ENCODE measurements around the gene UGT1A6.
"Not testable (repeated sequence)": the region's sequence is repeated elsewhere in the genome, so short reads cannot be mapped to it uniquely, and the experiment has no call there.

UGT1A6 gene

GRCh38 chr2:233692648-233693047 lies at the start of gene UGT1A6:
Gene UGT1A6, plus strand, starts transcription at chr2:233692890. Its CDS starts 115 bp downstream, at chr2:233693005.
- H3K9me3 ChIP-seq (ENCODE audit: insufficient read depth, low read length) = no peaks in the 10 kb centered on the region
- H3K4me1 ChIP-seq (ENCODE audit: low read length) = no peaks in the 10 kb centered on the region
- H3K27ac ChIP-seq (ENCODE audit: low read length) = no peak within 1 kb of the TSS
- no peaks in the 10 kb centered on the region for H3K79me2 ChIP-seq (ENCODE audit: low read length)
- H3K27me3 ChIP-seq (ENCODE audit: low read depth, low read length) = no peaks in the 10 kb centered on the region
- no peak within 1 kb of the TSS for H3K4me3 ChIP-seq (ENCODE audit: low read length)
- no peak within 1 kb of the TSS for H3K9ac ChIP-seq (ENCODE audit: low read length)
- TF ChIP-seq, protein P1, sequence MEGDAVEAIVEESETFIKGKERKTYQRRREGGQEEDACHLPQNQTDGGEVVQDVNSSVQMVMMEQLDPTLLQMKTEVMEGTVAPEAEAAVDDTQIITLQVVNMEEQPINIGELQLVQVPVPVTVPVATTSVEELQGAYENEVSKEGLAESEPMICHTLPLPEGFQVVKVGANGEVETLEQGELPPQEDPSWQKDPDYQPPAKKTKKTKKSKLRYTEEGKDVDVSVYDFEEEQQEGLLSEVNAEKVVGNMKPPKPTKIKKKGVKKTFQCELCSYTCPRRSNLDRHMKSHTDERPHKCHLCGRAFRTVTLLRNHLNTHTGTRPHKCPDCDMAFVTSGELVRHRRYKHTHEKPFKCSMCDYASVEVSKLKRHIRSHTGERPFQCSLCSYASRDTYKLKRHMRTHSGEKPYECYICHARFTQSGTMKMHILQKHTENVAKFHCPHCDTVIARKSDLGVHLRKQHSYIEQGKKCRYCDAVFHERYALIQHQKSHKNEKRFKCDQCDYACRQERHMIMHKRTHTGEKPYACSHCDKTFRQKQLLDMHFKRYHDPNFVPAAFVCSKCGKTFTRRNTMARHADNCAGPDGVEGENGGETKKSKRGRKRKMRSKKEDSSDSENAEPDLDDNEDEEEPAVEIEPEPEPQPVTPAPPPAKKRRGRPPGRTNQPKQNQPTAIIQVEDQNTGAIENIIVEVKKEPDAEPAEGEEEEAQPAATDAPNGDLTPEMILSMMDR (IDR thresholded peaks at IDR 0.05; ENCODE audit: low read depth, low read length) = no peak
- TF ChIP-seq EZH2phosphoT487 (IDR thresholded peaks at IDR 0.05; ENCODE audit: low read depth) = no peak
- no peaks in the 10 kb centered on the region for H3K36me3 ChIP-seq (replicated peaks; ENCODE audit: low read depth, low read length)
- H2AFZ ChIP-seq (ENCODE audit: low read depth, low read length) = no peak within 1 kb of the TSS
- no peaks in the 10 kb centered on the region for H4K20me1 ChIP-seq (ENCODE audit: insufficient read depth, low read length)
- H3K4me2 ChIP-seq (ENCODE audit: low read length) = no peak within 1 kb of the TSS

GRCh38 chr2:233643128-233643527 lies 49.6 kb upstream of the UGT1A6 start:
- Histone ChIP-seq H3K4me1 (ENCODE audit: low read length) (no peaks in the 10 kb centered on the region), H3K27ac (ENCODE audit: low read length) (no peak overlapping the region), H3K9me3 (ENCODE audit: insufficient read depth, low read length) (no peaks in the 10 kb centered on the region), H2AFZ (ENCODE audit: low read depth, low read length) (no peak overlapping the region), H3K36me3 (replicated peaks; ENCODE audit: low read depth, low read length) (no peaks in the 10 kb centered on the region), H3K27me3 (ENCODE audit: low read depth, low read length) (no peaks in the 10 kb centered on the region), H3K9ac (ENCODE audit: low read length) (no peak overlapping the region), H3K4me2 (ENCODE audit: low read length) (no peak overlapping the region), H4K20me1 (ENCODE audit: insufficient read depth, low read length) (no peaks in the 10 kb centered on the region), H3K4me3 (ENCODE audit: low read length) (no peak overlapping the region), H3K79me2 (ENCODE audit: low read length) (no peaks in the 10 kb centered on the region)
- no peak for TF ChIP-seq EZH2phosphoT487 (IDR thresholded peaks at IDR 0.05; ENCODE audit: low read depth)
- TF ChIP-seq, protein P1 (IDR thresholded peaks at IDR 0.05; ENCODE audit: low read depth, low read length) = 0 out of 2 replicates have a peak, but pooled peaks have one; percentile 8

GRCh38 chr2:233646033-233646432 lies 46.7 kb upstream of the UGT1A6 start:
- not testable (repeated sequence) for H3K27me3 ChIP-seq (ENCODE audit: low read depth, low read length); H3K9ac ChIP-seq (ENCODE audit: low read length); H3K79me2 ChIP-seq (ENCODE audit: low read length); H3K4me2 ChIP-seq (ENCODE audit: low read length); H3K4me3 ChIP-seq (ENCODE audit: low read length); H3K4me1 ChIP-seq (ENCODE audit: low read length); H3K36me3 ChIP-seq (replicated peaks; ENCODE audit: low read depth, low read length); H3K9me3 ChIP-seq (ENCODE audit: insufficient read depth, low read length); H3K27ac ChIP-seq (ENCODE audit: low read length); H2AFZ ChIP-seq (ENCODE audit: low read depth, low read length); H4K20me1 ChIP-seq (ENCODE audit: insufficient read depth, low read length)

DNA sequence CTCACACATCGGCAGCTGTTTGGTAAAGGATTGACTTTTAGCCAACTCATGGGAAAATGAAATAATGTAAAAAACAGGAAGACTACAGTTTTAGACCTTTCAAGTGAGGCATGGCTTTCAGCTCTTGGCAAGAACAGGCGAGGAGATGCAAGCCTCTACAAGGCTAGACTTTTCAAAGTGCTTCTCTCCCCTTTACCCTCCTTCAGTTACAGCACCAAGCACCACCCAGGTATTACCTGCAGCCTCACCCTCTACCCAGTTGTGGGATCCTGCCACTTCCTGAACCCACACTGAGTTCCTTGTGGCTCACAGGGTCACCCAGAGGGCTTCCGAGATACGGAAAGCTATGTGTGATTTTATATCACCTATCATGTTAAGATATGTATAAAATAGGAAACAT lies 41.7 kb upstream of the UGT1A6 start:
- no peak overlapping the region for H3K9ac ChIP-seq (ENCODE audit: low read length)
- no peak overlapping the region for H3K4me3 ChIP-seq (ENCODE audit: low read length)
- no peaks in the 10 kb centered on the region for H3K9me3 ChIP-seq (ENCODE audit: insufficient read depth, low read length)
- no peaks in the 10 kb centered on the region for H3K79me2 ChIP-seq (ENCODE audit: low read length)
- no peak for TF ChIP-seq EZH2phosphoT487 (IDR thresholded peaks at IDR 0.05; ENCODE audit: low read depth)
- TF ChIP-seq, protein P1 (IDR thresholded peaks at IDR 0.05; ENCODE audit: low read depth, low read length) = no peak
- H3K36me3 ChIP-seq (replicated peaks; ENCODE audit: low read depth, low read length) = no peaks in the 10 kb centered on the region
- H3K27ac ChIP-seq (ENCODE audit: low read length) = no peak overlapping the region
- H3K27me3 ChIP-seq (ENCODE audit: low read depth, low read length) = no peaks in the 10 kb centered on the region
- H2AFZ ChIP-seq (ENCODE audit: low read depth, low read length) = no peak overlapping the region
- H4K20me1 ChIP-seq (ENCODE audit: insufficient read depth, low read length) = no peaks in the 10 kb centered on the region
- H3K4me2 ChIP-seq (ENCODE audit: low read length) = no peak overlapping the region
- no peaks in the 10 kb centered on the region for H3K4me1 ChIP-seq (ENCODE audit: low read length)

DNA sequence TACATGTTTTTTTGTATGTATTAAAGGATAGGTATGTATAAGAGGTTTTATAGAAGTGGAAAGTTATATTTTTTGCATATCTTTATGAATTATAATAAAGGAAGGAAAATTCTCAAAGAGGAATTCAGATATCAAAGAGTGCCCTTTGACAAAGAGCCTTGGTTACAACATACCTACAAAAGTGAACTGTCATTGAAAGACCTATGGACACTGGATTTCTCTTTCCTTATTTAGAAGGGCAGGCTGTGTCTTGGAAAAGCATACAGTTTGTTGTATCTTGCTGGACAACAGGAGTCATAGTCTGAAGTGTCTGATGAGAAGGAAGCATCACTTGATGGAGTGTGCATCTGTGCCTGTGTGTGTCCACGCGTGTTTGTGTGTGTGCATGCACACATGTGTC lies 41.3 kb upstream of the UGT1A6 start:
- no peaks in the 10 kb centered on the region for H3K9me3 ChIP-seq (ENCODE audit: insufficient read depth, low read length)
- H3K79me2 ChIP-seq (ENCODE audit: low read length) = no peaks in the 10 kb centered on the region
- H3K27ac ChIP-seq (ENCODE audit: low read length) = no peak overlapping the region
- no peak overlapping the region for H3K4me2 ChIP-seq (ENCODE audit: low read length)
- H3K4me1 ChIP-seq (ENCODE audit: low read length) = no peaks in the 10 kb centered on the region
- no peak overlapping the region for H2AFZ ChIP-seq (ENCODE audit: low read depth, low read length)
- no peak for TF ChIP-seq EZH2phosphoT487 (IDR thresholded peaks at IDR 0.05; ENCODE audit: low read depth)
- TF ChIP-seq, protein P1 (IDR thresholded peaks at IDR 0.05; ENCODE audit: low read depth, low read length) = no peak
- H3K36me3 ChIP-seq (replicated peaks; ENCODE audit: low read depth, low read length) = no peaks in the 10 kb centered on the region
- no peaks in the 10 kb centered on the region for H4K20me1 ChIP-seq (ENCODE audit: insufficient read depth, low read length)
- no peaks in the 10 kb centered on the region for H3K27me3 ChIP-seq (ENCODE audit: low read depth, low read length)
- H3K9ac ChIP-seq (ENCODE audit: low read length) = no peak overlapping the region
- no peak overlapping the region for H3K4me3 ChIP-seq (ENCODE audit: low read length)
